Measurements from ENCODE around the gene CALR3. TPM values are rescaled to one million over a fixed set of nuclear protein-coding genes. Genes with fewer than 3 reads are reported as not detected.

CALR3 gene
- total RNA-seq, 1 experiment from 2014 or later: not detected

DNA sequence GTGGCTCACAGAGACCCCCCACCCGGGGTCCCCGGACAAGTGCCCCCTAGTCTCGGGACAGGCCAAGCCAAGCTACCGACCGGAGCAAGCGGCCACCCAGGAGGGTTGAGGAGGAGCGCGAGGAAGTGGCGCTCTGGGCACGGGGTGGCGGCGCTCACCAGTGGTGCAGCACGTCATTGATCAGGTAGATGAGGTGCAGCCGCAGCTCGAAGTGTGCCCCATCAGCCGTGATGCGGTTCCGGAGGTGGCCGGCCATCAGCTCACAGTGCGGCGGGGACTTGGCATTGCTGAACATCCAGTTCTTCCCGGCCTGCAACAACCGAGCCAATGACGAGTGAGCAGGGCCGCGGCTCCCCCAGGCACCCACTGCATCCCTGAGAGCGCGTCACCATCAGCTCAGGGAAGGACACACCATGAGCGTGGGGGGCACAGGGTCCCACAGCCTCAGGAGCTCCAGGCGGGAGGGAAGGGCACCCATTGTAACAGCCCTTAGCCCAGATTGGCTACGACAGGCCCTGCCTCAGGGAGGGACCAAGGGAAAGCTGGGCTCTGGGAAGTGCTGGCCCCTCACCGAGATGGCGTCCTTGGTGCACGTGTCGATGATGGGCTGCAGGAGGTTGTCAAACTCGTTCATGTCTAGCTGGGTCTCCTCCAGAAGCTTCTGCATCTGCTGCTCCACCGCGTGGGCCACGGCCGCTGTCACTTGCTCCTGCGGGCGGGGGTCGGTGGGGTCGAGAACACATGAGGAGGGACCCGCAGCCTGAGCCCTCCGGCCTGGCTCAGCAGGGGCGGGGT lies 36.7 kb upstream of the CALR3 start:
- intact Hi-C loops (cut with micrococcal nuclease; ENCODE audit: unreplicated experiment) (no loop called here), in situ Hi-C loops (cut with HindIII; ENCODE audit: low pct_unique_long_range_greater_than_20kb, low sequenced_read_pairs) (no loop called here)
- Histone ChIP-seq H3K4me3 (ENCODE audit: low read depth in 2 of 2, low read length in 2 of 2) (no peak overlapping the region), H3K9me3 (ENCODE audit: control insufficient read depth, insufficient read depth, low read depth, low read length) (no peaks in the 10 kb centered on the region), H3K36me3 (ENCODE audit: control insufficient read depth, insufficient read depth, low read length) (no peaks in the 10 kb centered on the region; the same call in 1 of the 2 replicates), H3K4me1 (ENCODE audit: control insufficient read depth, insufficient read depth, low read length) (no peaks in the 10 kb centered on the region), H3K27ac (ENCODE audit: low read length) (no peak overlapping the region), H3K27me3 (ENCODE audit: control insufficient read depth, insufficient read depth, low read length) (no peaks in the 10 kb centered on the region)
- POLR2A ChIA-PET: interaction anchor here (0.5 kb wide), 1 partner anchor 80 kb away, joined by 8 read pairs; no protein-coding TSS in a partner anchor
- DNase-seq (ENCODE audit: low read depth, low spot score): no peak
- TF ChIP-seq POLR2AphosphoS5 (IDR thresholded peaks at IDR 0.05; ENCODE audit: low read depth, low read length) (no peak), TCF7L2 (IDR thresholded peaks at IDR 0.05; ENCODE audit: low read depth, low read length) (no peak)
- TF ChIP-seq, protein P1, sequence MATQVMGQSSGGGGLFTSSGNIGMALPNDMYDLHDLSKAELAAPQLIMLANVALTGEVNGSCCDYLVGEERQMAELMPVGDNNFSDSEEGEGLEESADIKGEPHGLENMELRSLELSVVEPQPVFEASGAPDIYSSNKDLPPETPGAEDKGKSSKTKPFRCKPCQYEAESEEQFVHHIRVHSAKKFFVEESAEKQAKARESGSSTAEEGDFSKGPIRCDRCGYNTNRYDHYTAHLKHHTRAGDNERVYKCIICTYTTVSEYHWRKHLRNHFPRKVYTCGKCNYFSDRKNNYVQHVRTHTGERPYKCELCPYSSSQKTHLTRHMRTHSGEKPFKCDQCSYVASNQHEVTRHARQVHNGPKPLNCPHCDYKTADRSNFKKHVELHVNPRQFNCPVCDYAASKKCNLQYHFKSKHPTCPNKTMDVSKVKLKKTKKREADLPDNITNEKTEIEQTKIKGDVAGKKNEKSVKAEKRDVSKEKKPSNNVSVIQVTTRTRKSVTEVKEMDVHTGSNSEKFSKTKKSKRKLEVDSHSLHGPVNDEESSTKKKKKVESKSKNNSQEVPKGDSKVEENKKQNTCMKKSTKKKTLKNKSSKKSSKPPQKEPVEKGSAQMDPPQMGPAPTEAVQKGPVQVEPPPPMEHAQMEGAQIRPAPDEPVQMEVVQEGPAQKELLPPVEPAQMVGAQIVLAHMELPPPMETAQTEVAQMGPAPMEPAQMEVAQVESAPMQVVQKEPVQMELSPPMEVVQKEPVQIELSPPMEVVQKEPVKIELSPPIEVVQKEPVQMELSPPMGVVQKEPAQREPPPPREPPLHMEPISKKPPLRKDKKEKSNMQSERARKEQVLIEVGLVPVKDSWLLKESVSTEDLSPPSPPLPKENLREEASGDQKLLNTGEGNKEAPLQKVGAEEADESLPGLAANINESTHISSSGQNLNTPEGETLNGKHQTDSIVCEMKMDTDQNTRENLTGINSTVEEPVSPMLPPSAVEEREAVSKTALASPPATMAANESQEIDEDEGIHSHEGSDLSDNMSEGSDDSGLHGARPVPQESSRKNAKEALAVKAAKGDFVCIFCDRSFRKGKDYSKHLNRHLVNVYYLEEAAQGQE (IDR thresholded peaks at IDR 0.05; ENCODE audit: insufficient read depth in 1 of 2, low read depth in 2 of 2, low read length in 1 of 2): no peak
- no TSS peak for BruUV-seq (replicated peaks)
- CTCF ChIA-PET: no interaction called here
- no peak for ATAC-seq

DNA sequence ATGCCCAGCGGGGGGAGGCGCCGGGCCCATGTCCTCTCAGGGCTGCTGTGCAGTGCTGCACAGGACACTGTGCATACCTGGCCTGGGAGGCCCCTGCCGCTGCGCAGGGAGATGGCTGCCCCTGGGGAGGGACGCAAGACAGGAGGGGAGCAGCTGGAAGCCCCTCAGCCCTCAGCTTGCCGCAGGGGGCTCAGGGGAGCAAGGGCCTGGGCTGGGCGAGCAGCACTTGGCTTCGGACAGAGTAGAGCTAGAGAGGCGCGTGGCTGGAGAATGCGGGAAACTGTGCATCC lies 35.4 kb upstream of the CALR3 start:
- no peak for DNase-seq (ENCODE audit: low read depth, low spot score)
- Histone ChIP-seq H3K4me1 (ENCODE audit: control insufficient read depth, insufficient read depth, low read length) (no peaks in the 10 kb centered on the region), H3K27ac (ENCODE audit: low read length) (no peak overlapping the region), H3K9me3 (ENCODE audit: control insufficient read depth, insufficient read depth, low read depth, low read length) (no peaks in the 10 kb centered on the region), H3K27me3 (ENCODE audit: control insufficient read depth, insufficient read depth, low read length) (no peaks in the 10 kb centered on the region), H3K4me3 (ENCODE audit: low read depth in 2 of 2, low read length in 2 of 2) (no peak overlapping the region), H3K36me3 (ENCODE audit: control insufficient read depth, insufficient read depth, low read length) (peaks cover 3% of the 10 kb centered on the region; the same call in 1 of the 2 replicates)
- no TSS peak for BruUV-seq (replicated peaks)
- in situ Hi-C loops (cut with HindIII; ENCODE audit: low pct_unique_long_range_greater_than_20kb, low sequenced_read_pairs): no loop called here
- intact Hi-C loops (cut with micrococcal nuclease; ENCODE audit: unreplicated experiment): no loop called here
- ATAC-seq: no peak
- TF ChIP-seq, protein P1 (IDR thresholded peaks at IDR 0.05; ENCODE audit: insufficient read depth in 1 of 2, low read depth in 2 of 2, low read length in 1 of 2): no peak
- TF ChIP-seq TCF7L2 (IDR thresholded peaks at IDR 0.05; ENCODE audit: low read depth, low read length) (no peak), POLR2AphosphoS5 (IDR thresholded peaks at IDR 0.05; ENCODE audit: low read depth, low read length) (no peak), SIN3A (IDR thresholded peaks at IDR 0.05; ENCODE audit: borderline replicate concordance, insufficient read depth, low read depth, low read length) (no peak)
- TF ChIP-seq, protein P2, sequence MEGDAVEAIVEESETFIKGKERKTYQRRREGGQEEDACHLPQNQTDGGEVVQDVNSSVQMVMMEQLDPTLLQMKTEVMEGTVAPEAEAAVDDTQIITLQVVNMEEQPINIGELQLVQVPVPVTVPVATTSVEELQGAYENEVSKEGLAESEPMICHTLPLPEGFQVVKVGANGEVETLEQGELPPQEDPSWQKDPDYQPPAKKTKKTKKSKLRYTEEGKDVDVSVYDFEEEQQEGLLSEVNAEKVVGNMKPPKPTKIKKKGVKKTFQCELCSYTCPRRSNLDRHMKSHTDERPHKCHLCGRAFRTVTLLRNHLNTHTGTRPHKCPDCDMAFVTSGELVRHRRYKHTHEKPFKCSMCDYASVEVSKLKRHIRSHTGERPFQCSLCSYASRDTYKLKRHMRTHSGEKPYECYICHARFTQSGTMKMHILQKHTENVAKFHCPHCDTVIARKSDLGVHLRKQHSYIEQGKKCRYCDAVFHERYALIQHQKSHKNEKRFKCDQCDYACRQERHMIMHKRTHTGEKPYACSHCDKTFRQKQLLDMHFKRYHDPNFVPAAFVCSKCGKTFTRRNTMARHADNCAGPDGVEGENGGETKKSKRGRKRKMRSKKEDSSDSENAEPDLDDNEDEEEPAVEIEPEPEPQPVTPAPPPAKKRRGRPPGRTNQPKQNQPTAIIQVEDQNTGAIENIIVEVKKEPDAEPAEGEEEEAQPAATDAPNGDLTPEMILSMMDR (IDR thresholded peaks at IDR 0.05): no peak
- ChIA-PET CTCF (no interaction called here), POLR2A (no interaction called here)

Measured in Panc1 (cell line).